Lower lobe of right lung (tissue), 2 donors: ENCODE data around the gene RAB11FIP5. TPM values are rescaled to one million over a fixed set of nuclear protein-coding genes. Genes with fewer than 3 reads are reported as not detected.

Experiments
- ATAC-seq, 2 donors: fragments of 200-7000 bp; cut with Tn5 transposase; one replicate each; pipeline ENCODE4 v1.9.1; 2020 to 2022; ENCODE audit warnings: mild to moderate bottlenecking in 2 of 2, moderate library complexity in 2 of 2
- DNase-seq: peaks from one replicate; pipeline ENCODE4 v3.0.0-alpha.2; 2020
- H3K27ac ChIP-seq: fragments of 200-600 bp; one replicate; pipeline ENCODE4 v1.8.0; 2022
- H3K27me3 ChIP-seq: fragments of 200-600 bp; one replicate; pipeline ENCODE4 v1.8.0; 2022; ENCODE audit warnings: low read depth
- H3K36me3 ChIP-seq: fragments of 200-600 bp; one replicate; pipeline ENCODE4 v1.8.0; 2022; ENCODE audit warnings: mild to moderate bottlenecking
- H3K4me1 ChIP-seq: fragments of 200-600 bp; one replicate; pipeline ENCODE4 v1.8.0; 2022
- H3K4me3 ChIP-seq: fragments of 200-600 bp; one replicate; pipeline ENCODE4 v1.8.0; 2022; ENCODE audit warnings: mild to moderate bottlenecking
- H3K9me3 ChIP-seq: fragments of 200-600 bp; one replicate; pipeline ENCODE4 v1.8.0; 2022
- intact Hi-C: fragments of 100-400 bp; cut with DNase I; formaldehyde crosslinking; loops from one replicate; pipeline ENCODE4 v1.11.0; 2022
- total RNA-seq: library from RNA; stranded (reverse); fragmentation: NEBNext Ultra II Directional; extraction: Animal tissue kit (Norgen Biotek cat#: 25700); gene quantifications from one replicate; pipeline ENCODE4 v1.2.1, GENCODE V29; 2021
- TF ChIP-seq, protein P1 (sequence below): fragments of 200-600 bp; IDR thresholded peaks from one replicate; pipeline ENCODE4 v1.8.0; 2022; ENCODE audit warnings: antibody characterized with exemption, mild to moderate bottlenecking
- donor health status: DM: no; HTN: yes; CAD: no; lungs with severe emphysema.

RAB11FIP5 gene
- total RNA-seq, 1 donor from 2014 or later: 20.6 TPM

DNA sequence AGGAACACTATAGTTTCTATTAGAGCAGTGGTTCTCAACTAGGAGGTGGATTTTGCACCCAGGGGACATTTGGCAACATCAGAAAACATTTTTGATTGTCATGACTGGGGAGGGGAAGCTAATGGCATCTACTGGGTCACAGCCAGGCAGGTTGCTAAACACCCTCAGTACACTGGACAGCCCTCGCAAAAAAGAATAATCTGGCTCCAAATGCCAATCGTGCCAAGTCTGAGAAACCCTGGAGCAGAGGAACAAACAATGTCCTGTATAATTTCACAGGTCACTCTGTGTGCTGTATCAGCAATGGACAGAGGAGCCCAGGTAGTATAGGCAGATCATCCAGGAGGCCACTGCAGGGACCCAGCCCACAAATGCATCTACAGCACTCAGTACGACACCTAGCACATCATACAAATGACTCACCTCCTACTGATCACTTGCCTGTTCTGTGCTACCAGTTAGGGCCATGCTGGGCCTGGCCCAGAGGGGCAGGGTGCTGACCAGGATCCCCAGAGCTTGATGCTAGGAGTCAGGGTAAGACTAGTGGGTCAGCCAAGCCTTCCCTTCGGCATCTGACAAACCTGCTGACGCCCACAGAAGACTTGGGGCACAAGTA lies 78.9 kb downstream of the RAB11FIP5 start:
- ATAC-seq: peak; percentile 31 to 48
- TF ChIP-seq, protein P1, sequence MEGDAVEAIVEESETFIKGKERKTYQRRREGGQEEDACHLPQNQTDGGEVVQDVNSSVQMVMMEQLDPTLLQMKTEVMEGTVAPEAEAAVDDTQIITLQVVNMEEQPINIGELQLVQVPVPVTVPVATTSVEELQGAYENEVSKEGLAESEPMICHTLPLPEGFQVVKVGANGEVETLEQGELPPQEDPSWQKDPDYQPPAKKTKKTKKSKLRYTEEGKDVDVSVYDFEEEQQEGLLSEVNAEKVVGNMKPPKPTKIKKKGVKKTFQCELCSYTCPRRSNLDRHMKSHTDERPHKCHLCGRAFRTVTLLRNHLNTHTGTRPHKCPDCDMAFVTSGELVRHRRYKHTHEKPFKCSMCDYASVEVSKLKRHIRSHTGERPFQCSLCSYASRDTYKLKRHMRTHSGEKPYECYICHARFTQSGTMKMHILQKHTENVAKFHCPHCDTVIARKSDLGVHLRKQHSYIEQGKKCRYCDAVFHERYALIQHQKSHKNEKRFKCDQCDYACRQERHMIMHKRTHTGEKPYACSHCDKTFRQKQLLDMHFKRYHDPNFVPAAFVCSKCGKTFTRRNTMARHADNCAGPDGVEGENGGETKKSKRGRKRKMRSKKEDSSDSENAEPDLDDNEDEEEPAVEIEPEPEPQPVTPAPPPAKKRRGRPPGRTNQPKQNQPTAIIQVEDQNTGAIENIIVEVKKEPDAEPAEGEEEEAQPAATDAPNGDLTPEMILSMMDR: no peak
- no peak for DNase-seq
- Histone ChIP-seq H3K27me3 (no peaks in the 10 kb centered on the region), H3K4me1 (peaks cover 5% of the 10 kb centered on the region), H3K36me3 (peaks cover 5% of the 10 kb centered on the region), H3K4me3 (no peak overlapping the region), H3K9me3 (no peaks in the 10 kb centered on the region), H3K27ac (no peak overlapping the region)
- intact Hi-C loops: no loop called here

DNA sequence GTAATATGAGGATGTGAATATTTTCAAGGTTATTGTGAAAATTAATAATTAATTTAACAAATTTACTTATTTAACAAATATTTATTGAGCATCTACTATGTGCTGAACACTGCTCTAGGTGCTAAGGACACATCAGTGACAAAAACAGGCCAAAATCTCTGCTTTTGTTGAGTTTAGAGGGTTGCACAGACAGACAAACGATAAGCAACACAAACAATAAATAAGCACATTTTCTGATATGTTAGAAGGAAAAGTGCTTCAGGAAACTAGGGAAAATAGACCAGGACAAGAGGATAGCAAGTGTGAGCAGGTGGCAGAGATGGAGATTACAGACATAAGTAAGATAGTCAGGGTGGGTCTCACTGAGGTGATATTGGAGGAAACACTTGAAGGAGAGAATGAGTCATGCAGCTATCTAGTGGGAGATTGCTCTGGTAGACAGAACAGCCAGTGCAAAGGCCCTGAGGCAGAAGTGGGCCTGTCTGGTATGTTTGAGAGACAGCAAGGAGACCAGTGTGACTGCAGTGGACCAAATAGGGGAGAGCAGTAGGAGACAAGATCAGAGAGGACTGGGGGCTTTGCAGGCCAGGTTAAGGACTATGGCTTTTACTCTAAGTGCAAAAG lies 79.5 kb downstream of the RAB11FIP5 start:
- Histone ChIP-seq H3K27ac (no peak overlapping the region), H3K9me3 (no peaks in the 10 kb centered on the region), H3K4me3 (no peak overlapping the region), H3K4me1 (peaks cover 5% of the 10 kb centered on the region), H3K27me3 (no peaks in the 10 kb centered on the region), H3K36me3 (peaks cover 4% of the 10 kb centered on the region)
- TF ChIP-seq, protein P1: no peak
- no peak for ATAC-seq
- intact Hi-C loops: no loop called here
- DNase-seq: no peak

- H3K4me3 ChIP-seq: no peak overlapping the region
- no peaks in the 10 kb centered on the region for H3K9me3 ChIP-seq
- ATAC-seq (no peak), DNase-seq (no peak)
- H3K27me3 ChIP-seq: no peaks in the 10 kb centered on the region
- peaks cover 5% of the 10 kb centered on the region for H3K4me1 ChIP-seq
- no peak overlapping the region for H3K27ac ChIP-seq
- intact Hi-C loops: no loop called here
- TF ChIP-seq, protein P1: no peak
- no peaks in the 10 kb centered on the region for H3K36me3 ChIP-seq
Observed at GRCh38 chr2:73032702-73033097, 80.0 kb downstream of the RAB11FIP5 start.

DNA sequence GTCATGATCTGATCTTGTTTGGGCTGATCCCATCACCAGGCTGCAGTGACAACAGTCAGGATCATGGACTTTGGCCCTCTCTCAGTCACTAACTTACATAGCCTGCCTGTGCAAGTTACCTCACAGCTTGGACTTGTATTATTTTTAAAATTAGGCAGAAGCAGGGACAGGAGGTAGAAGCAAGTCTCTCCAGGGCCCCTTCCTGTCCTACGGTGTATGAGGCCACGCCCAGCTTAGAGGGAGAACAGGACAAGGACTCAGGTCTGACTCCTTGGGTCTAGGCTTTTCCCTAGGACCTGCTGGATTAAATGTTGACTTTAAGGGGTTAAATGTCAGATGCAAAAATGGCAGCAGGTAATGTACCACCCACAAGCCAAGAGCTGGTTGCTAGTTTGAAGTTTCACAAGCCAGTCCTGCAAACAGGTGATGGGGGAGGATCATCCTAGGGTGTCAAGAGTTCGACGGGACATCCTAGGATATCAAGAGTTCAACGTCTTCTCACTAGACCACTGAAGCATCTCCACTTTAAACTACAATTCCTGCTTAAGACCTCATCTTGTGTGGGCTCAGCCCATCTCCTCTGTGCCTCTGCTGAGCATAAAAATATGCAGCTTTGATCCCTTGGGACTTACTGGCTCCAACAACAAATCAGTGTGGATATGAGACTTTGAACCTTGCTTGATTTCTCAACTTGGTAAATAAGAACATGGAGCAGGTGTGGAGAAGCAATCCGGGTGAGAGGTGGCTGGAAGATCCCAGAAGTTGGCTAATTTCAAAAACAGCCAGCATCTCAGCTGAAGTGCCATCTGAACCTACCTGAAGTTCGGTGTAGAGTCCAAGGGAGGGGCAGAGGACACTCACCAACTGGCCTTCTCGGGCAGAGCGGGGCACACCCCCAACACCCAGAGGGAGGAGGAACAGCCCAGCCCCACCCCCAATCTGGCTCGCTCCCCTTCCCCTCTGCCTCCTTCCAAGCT lies 80.7 kb downstream of the RAB11FIP5 start:
- Histone ChIP-seq H3K4me1 (peaks cover 5% of the 10 kb centered on the region), H3K27me3 (no peaks in the 10 kb centered on the region), H3K27ac (no peak overlapping the region), H3K9me3 (no peaks in the 10 kb centered on the region), H3K4me3 (no peak overlapping the region), H3K36me3 (no peaks in the 10 kb centered on the region)
- TF ChIP-seq, protein P1: no peak
- DNase-seq (no peak), ATAC-seq (no peak)
- intact Hi-C loops: no loop called here

DNA sequence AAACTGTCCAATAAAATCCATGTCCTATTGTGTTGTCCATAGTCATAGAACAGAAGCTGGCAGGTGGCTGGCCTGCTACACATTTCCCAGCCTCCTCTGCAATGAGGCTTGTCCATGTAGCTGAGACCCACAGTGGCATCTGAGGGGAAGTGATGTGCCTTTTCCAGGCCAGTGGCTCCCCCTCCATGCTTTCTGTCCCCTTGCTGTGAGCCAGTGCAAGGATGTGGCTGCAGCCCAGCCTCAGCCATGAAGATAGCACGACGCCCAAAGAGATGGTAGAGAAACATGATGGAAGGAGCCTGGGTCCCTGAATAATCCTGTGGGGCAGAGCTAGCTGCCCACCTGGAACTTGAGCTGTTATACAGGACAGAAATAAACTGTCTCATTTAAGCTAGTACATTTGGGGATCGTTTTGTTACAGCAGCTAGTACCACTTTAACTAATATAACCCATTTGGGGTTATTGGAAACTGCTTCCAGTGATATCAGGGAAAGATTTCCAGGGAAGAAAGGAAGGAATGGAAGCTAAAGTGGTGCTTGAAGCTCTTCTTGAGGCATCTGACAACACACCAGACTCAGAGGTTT lies 81.6 kb downstream of the RAB11FIP5 start:
- intact Hi-C loops: no loop called here
- ATAC-seq: no peak
- Histone ChIP-seq H3K27ac (no peak overlapping the region), H3K9me3 (no peaks in the 10 kb centered on the region), H3K36me3 (no peaks in the 10 kb centered on the region), H3K4me1 (peaks cover 5% of the 10 kb centered on the region), H3K27me3 (no peaks in the 10 kb centered on the region), H3K4me3 (no peak overlapping the region)
- TF ChIP-seq, protein P1: no peak
- no peak for DNase-seq
